Measurements from ENCODE around the gene TOR1B. TPM values are rescaled to one million over a fixed set of nuclear protein-coding genes. Genes with fewer than 3 reads are reported as not detected.

TOR1B gene
- total RNA-seq, 1 donor from 2014 or later = 16.7 TPM

DNA sequence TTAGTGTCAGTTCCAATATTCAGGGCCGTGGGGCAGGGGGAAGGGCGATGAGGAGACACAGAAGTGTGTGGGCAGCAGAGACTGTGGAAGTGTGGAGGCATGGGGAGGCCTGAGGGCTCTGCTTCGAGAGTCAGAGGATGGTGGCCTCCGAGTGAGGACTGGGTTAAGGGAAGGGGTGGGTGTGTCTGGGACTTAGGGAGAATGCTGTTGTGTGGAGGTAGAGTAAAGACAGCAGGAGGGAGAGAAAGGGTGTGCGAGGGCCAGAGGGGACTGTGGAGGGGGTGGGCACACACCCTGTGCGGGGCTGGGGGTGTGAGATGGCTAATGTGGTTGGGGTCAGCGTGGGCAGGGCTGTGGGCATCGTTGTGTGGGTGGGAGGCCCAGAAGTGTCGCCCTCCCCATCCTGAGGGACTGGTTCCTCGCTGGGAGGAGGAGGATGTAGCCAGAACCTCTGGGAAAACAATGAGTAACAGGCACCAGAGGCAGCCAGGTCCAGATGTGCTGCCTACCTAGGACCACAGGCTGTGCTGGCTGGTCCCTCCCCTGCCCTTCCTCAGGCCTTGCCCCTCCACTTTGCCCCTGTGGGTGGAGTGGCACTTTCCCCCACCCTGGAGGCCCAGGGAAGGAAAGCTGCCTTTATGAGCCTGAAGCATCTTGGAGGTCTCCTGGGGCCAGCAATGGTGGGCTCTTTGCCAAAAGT lies 36.5 kb downstream of the TOR1B start:
- no peak for DNase-seq (ENCODE audit: low spot score)

DNA sequence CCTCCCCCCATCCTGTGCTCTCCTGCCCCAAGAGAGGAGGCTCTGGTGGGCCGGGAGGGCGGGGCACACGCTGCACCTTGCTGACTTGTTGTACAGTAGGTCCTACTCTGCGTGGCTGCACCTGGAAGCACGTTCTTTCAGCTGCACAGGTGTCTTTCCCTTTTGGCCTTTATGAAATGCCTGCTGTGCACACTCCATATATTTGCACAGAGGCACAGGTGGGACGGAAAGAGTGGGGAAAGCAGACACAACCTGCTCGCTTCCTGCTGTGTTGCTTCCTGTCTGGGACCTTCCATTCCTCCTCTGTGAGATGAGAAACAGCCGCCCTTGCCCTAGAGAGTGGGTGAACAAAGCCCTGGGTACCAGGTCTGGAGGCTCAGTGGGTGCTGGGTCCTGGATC lies 37.0 kb downstream of the TOR1B start:
- DNase-seq (ENCODE audit: low spot score) = no peak

DNA sequence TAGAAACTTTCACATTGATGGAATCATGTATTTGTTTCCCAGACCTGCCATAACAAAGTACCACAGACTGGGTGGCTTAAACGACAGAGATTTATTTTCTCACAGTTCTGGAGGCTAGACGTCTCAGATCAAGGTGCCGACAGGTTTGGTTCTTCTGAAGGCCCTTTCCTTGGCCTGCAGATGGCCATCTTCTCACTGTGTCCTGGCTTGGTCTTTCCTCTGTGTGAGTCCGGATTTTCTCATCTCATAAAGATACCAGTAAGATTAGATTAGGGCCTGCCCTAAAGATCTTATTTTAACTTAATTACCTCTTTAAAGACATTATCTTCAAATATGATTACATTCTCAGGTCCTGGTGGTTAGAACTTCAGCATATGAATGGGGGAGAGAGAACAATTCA lies 38.1 kb downstream of the TOR1B start:
- DNase-seq (ENCODE audit: low spot score) = no peak

DNA sequence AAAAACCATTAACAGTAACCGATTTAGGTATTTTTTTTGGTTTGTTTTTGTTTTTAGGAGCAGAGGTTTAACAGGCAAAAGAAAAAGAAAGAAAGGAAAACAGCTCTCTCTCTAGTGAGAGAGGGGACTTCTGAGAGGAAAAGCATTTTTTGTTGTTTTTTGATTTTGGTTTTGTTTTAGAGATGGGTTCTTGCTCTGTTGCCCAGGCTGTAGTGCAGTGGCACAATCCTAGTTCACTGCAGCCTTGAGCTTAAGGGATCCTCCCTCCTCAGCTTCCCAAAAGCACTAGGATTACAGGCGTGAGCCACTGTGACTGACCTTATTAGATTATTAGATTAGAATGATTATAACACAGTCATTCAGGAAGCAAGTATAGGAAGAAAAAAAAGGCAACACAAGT lies 42.4 kb downstream of the TOR1B start:
- DNase-seq (ENCODE audit: low spot score) = no peak

DNA sequence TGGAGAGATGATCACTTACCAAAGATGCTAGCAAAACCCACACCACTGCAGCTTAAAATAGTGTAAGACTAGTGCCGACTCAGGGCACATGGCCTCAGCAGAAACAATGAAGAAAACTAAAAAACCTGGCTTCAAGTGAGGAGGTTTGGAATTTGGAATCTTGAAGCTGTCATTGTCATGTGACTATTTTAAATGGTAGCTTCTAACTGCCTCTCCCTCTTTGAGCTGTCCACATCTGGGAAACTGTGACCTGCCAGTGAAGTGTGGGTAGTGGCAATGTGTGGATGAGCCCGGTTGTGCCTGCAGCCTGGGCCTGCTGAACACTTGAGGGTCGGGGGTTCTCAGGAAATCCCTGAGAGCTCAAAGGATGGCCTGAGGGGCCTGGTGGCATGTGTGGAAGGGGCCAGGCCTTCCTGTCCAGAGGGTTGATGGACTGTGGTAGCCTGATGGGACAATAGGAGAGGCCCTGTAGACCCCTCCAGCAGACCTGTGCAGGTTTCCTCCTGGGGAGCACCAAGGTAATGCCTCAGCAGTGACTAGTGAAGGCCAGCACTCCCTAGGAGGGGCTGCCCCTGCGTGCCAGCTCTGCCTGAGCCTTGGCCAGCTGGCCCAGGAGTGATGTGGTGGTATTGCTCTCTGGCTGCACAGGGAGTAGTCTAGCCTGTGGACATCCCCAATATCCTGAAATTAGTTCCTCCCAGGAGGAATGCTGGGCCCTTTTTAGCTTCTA lies 45.9 kb downstream of the TOR1B start:
- no peak for DNase-seq (ENCODE audit: low spot score)

DNA sequence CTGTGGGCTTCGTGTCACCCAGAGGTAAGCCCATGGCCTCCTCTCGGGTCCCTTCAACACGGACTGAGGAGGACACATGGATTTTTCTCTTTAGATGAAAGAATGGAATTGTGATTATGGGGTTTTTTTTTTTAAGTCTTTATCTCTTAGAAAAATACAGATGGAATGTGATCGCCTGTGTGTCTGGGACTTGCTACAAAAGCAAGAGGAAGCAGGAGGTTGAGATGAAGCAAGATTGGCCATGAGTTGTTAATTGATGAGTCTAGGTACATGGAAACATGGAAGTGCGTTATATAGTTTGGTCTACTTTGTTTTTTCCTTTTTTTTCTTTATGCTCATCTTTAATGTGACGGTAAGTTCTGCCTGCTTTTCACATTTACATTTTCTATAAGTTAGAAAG lies 46.9 kb downstream of the TOR1B start:
- DNase-seq (ENCODE audit: low spot score) = no peak

DNA sequence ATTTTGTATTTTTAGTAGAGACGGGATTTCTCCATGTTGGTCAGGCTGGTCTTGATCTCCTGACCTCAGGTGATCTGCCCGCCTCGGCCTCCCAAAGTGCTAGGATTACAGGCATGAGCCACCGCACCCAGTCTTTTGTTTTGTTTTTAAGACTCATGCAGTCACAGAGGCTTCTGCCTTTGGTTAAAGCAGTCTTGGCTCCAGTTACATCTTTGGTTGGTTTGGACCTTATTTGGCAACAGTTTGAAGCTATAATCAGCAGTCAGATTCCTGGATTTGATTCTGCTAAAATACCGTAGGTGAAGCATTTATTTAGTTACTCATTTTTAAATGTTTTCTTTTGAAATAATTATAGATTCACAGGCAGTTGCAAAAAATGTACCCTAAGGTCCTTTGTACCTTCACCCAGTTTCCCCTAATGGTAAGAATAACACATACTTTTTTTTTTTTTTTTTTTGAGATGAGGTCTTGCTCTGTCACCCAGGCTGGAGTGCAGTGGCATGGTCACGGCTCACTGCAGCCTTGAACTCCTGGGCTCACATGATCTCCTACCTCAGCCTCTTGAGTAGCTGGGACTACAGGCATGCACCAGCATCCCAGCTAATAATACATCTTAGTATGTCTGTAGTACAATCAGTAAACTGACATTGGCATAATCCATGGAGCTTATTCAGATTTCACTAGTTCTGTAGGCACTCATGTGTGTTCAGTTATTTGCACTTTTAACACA lies 48.0 kb downstream of the TOR1B start:
- DNase-seq (ENCODE audit: low spot score) = no peak

DNA sequence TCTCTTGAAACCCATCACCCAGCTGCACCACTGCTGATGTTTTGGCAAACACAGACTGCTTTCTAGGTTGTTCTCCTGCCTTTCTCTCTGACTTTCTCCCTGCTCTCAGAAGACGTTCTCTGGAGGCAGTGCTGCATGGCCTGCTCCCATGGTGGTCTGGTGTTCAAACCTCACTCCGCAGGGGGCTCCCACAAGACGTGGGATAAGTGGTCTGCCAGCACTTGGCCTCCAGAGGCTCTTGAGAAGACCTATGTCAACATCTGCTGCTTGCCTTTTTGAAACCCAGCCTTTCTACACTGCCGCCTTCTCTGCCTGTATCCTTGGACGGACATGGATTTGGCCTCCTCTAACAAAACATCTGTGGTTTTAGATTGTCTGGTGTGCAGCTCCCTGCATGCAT lies 48.8 kb downstream of the TOR1B start:
- no peak for DNase-seq (ENCODE audit: low spot score)

DNA sequence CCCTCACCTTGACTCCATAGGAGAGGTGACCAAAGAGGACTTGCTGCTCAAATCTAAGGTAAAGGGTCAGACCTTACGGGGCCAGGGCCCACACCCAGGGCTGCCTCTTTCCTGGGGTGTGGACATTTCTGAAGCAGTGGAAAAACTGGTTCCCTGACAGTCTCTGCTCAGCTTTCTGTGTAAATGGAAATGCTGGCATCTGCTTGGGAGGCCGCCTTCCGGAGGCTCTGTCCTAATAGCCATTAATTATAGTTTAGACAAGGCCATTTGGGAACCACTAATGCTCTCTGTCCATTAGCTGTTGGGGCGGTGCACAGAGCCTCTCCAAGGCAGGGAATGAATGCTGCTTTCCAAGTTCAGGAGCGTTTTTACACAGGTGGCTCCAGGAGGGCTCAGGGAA lies 49.6 kb downstream of the TOR1B start:
- no peak for DNase-seq (ENCODE audit: low spot score)

DNA sequence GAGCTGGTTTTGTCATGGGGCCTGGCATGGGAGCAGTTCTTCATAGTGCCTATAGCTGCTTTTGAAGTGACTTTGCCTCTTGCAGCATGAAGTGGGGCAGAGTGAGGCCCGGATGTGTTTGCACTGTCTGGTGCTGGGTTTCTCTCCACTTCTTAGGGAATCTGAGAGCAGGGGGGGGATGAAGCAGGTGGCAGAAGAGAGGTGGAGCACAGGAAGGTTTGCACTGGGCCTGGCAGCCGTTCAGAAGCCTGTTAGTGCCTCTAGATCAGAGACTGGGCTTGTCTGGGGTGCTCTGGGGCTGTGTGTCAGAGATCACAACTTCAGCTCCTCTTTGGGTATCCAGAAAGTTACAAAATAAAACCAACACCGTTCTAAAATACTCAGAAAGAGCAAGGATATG lies 50.6 kb downstream of the TOR1B start:
- DNase-seq (ENCODE audit: low spot score) = no peak

DNA sequence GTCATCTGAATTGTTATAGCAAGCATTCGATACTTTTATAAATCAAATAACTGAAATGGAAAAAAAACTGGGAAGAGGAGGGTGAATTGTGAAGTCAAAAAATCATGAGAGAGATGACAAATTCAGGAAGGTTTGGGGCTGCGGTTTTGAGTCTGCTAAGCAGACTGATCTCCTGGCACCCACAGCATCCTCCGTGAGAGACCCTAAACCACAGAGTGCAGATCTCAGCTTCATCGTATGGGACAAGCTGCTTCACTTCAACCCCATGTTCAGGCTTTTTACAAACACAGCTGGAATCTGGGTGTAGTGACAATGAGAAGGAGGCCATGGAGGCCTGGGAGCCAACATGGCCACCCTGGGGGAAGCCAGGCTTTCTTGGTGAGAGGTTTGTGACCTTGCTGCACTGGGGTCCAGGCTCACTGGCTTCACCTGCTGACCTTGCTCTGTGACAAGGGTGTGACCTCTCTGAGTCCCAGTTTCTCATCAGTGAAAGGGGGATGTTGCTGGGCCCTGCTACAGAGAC lies 51.7 kb downstream of the TOR1B start:
- DNase-seq (ENCODE audit: low spot score) = no peak

DNA sequence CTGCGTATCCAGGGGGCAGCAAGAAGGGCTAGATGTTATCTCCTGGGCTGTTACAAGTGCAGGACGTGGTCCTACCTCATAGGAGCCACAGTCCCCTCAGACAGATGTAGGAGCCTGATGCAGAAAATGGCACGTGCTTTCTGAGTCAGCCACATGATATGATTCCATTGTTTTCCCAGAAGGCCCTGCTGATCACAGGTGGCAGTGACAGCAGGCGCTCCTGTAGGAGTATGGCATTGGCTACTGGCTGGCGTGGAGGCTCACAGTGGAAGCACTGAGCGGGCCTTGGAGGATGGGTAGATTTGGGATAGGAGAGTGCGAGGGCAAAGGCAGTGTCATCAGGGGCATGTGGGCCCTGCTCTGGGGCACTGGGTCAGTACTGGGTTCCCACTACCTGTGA lies 54.2 kb downstream of the TOR1B start:
- DNase-seq (ENCODE audit: low spot score) = no peak

DNA sequence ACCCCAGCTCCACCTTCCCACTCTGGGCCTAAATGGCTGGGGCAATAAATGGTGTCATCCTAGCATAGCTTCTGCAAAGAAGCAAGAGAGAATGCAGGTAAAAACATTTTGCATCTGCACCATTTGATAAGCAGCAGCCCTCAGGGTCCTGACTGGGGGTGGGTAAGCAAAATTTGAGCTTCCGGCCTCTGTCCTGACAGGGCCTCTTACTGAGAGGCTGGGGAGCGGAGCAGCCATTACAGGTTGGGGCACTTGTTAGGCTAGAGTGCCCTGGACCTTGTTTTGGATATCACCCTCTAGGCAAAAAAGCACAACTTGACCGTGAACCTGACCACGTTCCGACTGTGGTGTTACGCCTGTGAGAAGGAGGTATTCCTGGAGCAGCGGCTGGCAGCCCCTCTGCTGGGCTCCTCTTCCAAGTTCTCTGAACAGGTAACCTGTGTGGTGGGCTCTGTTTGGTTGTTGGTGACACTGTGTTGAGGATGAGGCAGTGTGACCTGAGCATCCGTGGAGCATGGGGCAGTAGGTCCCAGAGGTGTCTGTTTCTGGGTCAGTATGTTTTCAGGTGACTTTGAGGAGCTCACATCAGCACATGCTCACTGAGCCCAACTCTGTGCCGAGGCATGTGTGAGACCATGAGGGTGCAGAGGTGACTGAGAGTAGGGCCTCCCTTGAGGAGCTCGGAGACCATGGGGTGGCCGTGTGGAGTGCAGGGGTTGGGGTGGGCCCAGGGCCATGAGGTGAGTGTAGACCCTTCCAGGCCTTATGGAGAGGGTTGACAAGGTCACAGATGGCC lies 55.4 kb downstream of the TOR1B start:
- no peak for DNase-seq (ENCODE audit: low spot score)

Other genes starting within 250 kb of the TOR1B start
- gene C9orf50, start 182.1 kb upstream of the TOR1B start, total RNA-seq = not detected
- gene NTMT1, start 177.0 kb upstream of the TOR1B start, total RNA-seq = 24.6 TPM
- gene ASB6, start 161.0 kb upstream of the TOR1B start, total RNA-seq = 14.6 TPM
- 8.5 TPM for gene PRRX2, start 137.5 kb upstream of the TOR1B start, total RNA-seq
- gene PTGES, start 50.1 kb upstream of the TOR1B start, total RNA-seq = 14.1 TPM
- 33.9 TPM for gene TOR1A, start 21.0 kb downstream of the TOR1B start, total RNA-seq
- gene C9orf78, start 32.1 kb downstream of the TOR1B start, total RNA-seq = 30.1 TPM
- gene USP20, start 32.3 kb downstream of the TOR1B start, total RNA-seq = 16.8 TPM
- gene FNBP1, start 240.0 kb downstream of the TOR1B start, total RNA-seq = 39.5 TPM